Measurements from ENCODE around the gene SORL1.
A peak's percentile ranks its signal among the peaks of the same experiment; 100 is the strongest.

The SORL1 gene

GRCh38 chr11:121474680-121475079 lies 22.6 kb downstream of the SORL1 start:
- no peak for DNase-seq

GRCh38 chr11:121476379-121477032 lies 24.4 kb downstream of the SORL1 start:
- no peak for DNase-seq

- no peak for DNase-seq
Observed at GRCh38 chr11:121478226-121478894, 26.2 kb downstream of the SORL1 start.

- no peak for DNase-seq
Observed at GRCh38 chr11:121478895-121479697, 27.0 kb downstream of the SORL1 start.

GRCh38 chr11:121479698-121480238 lies 27.7 kb downstream of the SORL1 start:
- no peak for DNase-seq

GRCh38 chr11:121481484-121482230 lies 29.5 kb downstream of the SORL1 start:
- DNase-seq: peak; percentile 87

GRCh38 chr11:121482231-121483129 lies 30.4 kb downstream of the SORL1 start:
- DNase-seq: peak; percentile 79

- no peak for DNase-seq
Observed at GRCh38 chr11:121483805-121484480, 31.8 kb downstream of the SORL1 start.

- DNase-seq: no peak
Observed at GRCh38 chr11:121485216-121485615, 33.1 kb downstream of the SORL1 start.

- no peak for DNase-seq
Observed at GRCh38 chr11:121486054-121486453, 33.9 kb downstream of the SORL1 start.

- DNase-seq: no peak
Observed at GRCh38 chr11:121487191-121487590, 35.1 kb downstream of the SORL1 start.

- DNase-seq: no peak
Observed at GRCh38 chr11:121488170-121488569, 36.1 kb downstream of the SORL1 start.

- no peak for DNase-seq
Observed at GRCh38 chr11:121488641-121489040, 36.5 kb downstream of the SORL1 start.

GRCh38 chr11:121489823-121490222 lies 37.7 kb downstream of the SORL1 start:
- no peak for DNase-seq

GRCh38 chr11:121494355-121495099 lies 42.4 kb downstream of the SORL1 start:
- peak; percentile 16 for DNase-seq

- DNase-seq: no peak
Observed at GRCh38 chr11:121497176-121497998, 45.3 kb downstream of the SORL1 start.

GRCh38 chr11:121499405-121499804 lies 47.3 kb downstream of the SORL1 start:
- no peak for DNase-seq

- DNase-seq: no peak
Observed at GRCh38 chr11:121500275-121500674, 48.2 kb downstream of the SORL1 start.

- DNase-seq: no peak
Observed at GRCh38 chr11:121500717-121501116, 48.6 kb downstream of the SORL1 start.
